ENCODE measurements around the gene STK39. TPM values are rescaled to one million over a fixed set of nuclear protein-coding genes. Genes with fewer than 3 reads are reported as not detected.

STK39 gene
- 67.7 and 99.3 TPM in 2 replicates for polyA plus RNA-seq

GRCh38 chr2:168247341-168248261, at the start of gene STK39:
Gene STK39 (minus strand): TSS chr2:168247595. CDS start chr2:168247435, 160 bp downstream.

Other genes starting within 250 kb of the STK39 start
- gene CERS6, start 208.7 kb upstream of the STK39 start, polyA plus RNA-seq = 29.3 and 34.6 TPM in 2 replicates

Data from Purkinje cell (primary cell).